Hepatocyte (in vitro differentiated cells): Measurements from ENCODE around the gene WDR37.

ENCODE experiments used
- EZH2phosphoT487 ChIP-seq: fragments of 200-600 bp; sonication (generic); IDR thresholded peaks from one replicate; pipeline ENCODE4 v1.6.1; 2018; ENCODE audit warnings: antibody characterized with exemption, mild to moderate bottlenecking, low read depth, moderate library complexity; ENCODE audit not compliant: unreplicated experiment, severe bottlenecking
- TF ChIP-seq, protein P1 (sequence below): fragments of 200-600 bp; sonication (generic); IDR thresholded peaks from 2 replicates; pipeline ENCODE4 v1.5.1; 2016; ENCODE audit warnings: antibody characterized with exemption, mild to moderate bottlenecking; ENCODE audit not compliant: poor library complexity

GRCh38 chr10:1085258-1085657 lies 29.1 kb downstream of the WDR37 start:
- no peak for TF ChIP-seq EZH2phosphoT487
- TF ChIP-seq, protein P1, sequence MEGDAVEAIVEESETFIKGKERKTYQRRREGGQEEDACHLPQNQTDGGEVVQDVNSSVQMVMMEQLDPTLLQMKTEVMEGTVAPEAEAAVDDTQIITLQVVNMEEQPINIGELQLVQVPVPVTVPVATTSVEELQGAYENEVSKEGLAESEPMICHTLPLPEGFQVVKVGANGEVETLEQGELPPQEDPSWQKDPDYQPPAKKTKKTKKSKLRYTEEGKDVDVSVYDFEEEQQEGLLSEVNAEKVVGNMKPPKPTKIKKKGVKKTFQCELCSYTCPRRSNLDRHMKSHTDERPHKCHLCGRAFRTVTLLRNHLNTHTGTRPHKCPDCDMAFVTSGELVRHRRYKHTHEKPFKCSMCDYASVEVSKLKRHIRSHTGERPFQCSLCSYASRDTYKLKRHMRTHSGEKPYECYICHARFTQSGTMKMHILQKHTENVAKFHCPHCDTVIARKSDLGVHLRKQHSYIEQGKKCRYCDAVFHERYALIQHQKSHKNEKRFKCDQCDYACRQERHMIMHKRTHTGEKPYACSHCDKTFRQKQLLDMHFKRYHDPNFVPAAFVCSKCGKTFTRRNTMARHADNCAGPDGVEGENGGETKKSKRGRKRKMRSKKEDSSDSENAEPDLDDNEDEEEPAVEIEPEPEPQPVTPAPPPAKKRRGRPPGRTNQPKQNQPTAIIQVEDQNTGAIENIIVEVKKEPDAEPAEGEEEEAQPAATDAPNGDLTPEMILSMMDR, result no peak
